Mucosa of gallbladder (tissue), 1 donor: ENCODE data around the gene CSRP1. TPM values are rescaled to one million over a fixed set of nuclear protein-coding genes. Genes with fewer than 3 reads are reported as not detected.
A peak's percentile ranks its signal among the peaks of the same experiment; 100 is the strongest.

ENCODE experiments used
- DNase-seq: peaks from one replicate; pipeline ENCODE4 v3.0.0-alpha.2; 2020; ENCODE audit warnings: low spot score
- total RNA-seq: library from RNA; stranded (reverse); gene quantifications from one replicate; pipeline ENCODE4 v1.2.1, GENCODE V29; 2021
- donor health status: DM: no; HTN: no; CAD: no.

CSRP1 gene
- total RNA-seq, 1 donor from 2014 or later, result 524 TPM

DNA sequence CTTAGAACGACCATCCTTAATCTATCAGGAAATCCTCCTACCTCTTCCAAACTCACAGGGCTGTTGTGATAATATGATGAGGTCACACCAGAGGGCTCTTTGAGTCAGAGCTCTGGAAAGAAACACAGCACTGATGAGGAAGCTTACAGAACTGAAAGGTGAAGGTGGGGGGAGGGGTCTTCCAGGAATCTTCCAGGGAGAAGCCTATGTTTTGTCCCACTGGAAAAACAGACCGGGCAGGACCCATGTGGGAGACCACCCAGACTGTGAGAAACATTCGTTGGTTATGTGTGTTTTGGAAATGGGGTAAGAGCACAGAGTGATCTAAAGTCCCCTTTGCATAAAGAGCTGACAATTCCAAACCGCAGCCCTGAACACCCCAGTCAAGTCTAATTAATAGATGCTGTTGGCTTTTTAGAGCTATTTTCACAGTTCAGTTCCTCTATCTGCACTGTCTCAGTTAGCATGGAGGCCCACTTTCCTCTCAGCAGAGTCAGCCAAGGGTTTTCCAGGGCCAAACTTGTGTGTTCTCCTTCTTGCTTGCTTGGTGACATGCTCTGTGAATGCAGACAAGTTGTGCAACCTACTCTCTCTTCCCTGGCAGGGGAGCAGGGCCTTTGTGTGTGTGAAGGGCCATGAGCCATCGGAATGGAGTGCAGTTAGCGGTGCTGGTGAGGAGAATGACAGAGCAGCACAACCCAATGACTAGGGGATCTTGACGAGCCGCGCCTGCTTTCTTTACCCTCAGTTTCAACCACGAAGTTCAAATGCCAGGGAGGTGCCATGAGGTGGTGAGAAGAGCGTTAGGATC is 50.2 kb downstream of the CSRP1 start:
- no peak for DNase-seq

DNA sequence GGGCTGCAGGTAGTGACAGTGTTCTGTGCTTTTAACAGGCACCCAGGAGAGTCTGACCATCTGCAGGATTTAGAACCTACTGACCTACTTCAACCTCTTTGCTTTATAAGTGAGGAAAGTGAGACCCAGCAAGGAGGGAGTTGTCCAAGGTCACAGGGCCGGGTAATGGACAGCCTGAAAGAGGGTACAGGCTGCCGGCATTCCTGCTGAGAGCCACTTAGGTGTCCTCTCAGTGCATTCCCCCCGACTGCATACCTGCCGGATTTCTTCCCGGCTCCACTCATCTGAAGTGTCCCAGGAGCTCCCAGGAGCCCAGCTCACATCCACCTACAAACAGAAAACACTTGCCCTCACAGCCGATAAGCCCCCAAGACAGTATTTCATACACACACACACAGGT is 51.8 kb downstream of the CSRP1 start:
- no peak for DNase-seq

DNA sequence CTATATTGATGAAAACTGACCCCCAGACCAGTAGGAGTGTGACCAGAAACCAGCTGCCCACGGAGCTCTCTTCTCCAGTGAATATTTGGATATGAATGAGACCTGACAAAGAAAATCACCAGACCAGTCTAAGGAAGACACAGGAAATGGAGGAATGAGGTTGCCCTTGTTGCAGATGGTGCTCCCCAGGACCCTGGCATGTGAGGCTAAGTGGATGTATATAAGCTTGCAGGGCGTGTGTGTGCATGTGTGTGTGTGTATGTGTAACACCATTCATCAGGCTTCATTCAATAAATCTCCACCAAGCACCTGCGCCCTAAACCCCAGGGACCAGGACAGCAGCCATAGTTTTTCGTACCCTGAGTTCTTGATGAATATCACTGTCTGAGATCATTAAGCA is 52.3 kb downstream of the CSRP1 start:
- no peak for DNase-seq

DNA sequence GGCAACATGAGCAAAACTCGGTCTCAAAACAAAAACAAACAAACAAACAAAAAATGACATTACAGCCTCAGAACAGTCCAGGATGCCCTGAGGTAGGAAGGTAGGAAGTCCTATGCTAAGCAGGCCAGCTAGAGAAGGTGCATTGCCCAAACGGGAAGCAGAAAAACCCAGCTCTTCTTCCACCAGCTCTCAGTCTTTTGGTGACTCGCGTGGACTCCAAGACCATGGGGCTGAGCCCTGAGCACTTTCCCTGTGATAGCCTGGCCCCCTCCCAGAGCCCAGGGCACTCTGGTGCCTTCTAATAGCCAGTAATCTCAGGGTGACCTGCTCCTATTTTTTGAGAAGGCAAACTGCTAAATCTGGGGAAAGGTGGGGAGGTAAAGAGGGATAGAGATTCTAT is 54.1 kb downstream of the CSRP1 start:
- DNase-seq, result no peak

DNA sequence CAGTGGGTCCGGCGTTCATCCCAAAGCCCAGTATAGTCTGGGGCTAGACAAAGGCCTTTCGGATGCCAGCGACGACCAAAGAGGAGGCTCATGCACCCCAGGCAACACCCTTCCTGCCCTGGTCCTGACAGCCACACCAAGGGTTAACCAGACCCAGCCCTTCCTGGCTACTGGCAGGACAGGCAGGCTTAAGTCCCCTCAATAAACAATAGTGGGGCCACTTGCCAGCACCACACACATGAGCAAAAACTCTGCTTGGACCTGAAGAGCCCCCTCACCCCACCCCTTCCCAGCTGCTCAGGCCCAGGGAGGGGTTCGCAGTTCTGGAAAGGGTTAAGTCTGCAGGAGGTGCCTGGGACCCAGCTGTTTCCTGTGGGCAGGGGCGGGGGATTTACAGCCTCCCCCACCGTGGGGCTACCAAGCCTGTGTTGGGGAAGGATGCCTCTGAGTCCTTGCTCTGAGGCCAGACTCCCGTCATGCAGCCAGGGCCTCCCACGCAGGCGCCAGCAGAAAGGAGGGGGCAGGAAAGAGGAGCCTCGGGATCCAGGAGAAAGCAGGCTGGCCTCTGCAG is 56.1 kb downstream of the CSRP1 start:
- DNase-seq, result no peak

DNA sequence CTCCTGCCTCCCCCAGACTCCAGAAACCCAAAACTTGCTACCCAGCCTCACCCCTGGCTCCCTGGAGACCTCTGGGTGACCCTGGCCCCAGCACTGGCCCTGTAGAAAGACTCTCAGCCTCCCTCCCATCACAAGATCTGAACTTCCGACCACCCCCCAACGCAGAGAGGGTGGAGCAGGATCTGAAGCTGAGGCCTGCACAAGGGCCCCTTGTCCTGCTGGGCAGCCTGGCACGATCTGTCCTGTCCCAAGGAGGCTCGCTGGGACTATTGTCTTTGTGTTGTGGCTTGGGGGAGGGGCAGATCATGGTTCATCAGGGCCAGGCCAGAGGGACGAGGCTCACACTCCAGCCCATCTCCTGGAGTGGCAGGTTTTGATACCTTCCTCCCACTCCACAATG is 57.9 kb downstream of the CSRP1 start:
- no peak for DNase-seq

DNA sequence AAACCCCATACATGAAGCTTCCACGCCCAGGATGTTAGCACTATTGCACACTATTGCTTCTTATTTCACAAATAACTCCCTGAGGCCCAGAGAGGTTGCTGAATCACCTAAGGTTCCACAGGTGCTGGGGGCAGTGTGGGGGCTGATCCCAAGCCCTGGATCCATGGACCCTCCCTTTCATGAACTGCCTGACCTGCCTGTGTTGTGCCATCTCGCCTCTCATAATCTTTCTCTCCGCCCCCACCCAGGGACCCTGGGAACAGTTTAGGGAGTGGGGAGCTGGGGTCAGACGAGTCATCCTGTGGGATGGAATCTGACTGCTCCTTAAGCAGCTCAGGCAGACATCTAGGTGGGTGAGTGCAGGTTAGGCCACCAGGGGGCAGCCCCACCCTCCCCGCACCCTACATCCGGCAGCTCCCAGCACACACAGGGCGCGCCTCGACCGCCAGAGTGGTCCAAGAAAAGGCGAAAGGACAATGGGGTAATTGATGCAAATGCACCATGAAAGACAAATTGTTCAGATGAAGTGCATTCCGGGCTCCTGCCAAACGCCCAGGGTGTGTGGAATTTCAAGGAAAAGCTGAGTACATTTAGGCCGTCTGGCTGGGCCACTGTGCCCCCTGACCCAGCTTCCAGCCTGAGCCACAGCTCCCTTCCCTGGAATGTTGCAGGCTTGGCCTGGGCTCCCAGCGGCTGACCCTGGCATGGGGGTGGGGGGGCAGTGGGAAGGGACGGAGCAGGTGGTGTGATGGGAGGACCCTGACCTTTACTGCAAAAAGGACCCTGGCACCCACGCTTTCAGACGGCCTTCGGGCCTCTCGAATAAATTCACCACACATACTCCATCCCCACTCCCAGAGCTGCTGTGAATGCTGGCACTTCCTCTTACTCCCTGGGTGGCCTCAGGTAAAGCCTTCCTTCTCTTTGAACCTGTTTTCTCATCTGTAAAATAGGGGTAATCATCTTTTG is 58.7 kb downstream of the CSRP1 start:
- DNase-seq, result peak; percentile 66

DNA sequence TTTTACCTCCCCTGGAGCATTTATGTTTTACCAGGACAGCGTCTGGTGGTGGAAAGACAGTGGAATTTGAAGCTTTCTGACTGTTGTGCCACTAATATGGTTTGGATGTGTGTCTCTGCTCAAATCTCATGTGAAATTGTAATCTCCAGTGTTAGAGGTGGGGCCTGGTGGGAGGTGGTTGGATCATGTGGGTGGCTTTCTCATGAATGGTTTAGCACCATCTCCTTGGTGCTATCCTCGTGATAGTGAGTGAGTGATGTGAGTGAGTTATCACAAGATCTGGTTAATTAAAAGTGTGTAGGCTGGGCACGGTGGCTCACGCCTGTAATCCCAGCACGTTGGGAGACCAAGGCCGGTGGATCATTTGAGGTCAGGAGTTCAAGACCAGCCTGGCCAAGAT is 61.6 kb downstream of the CSRP1 start:
- DNase-seq, result no peak

DNA sequence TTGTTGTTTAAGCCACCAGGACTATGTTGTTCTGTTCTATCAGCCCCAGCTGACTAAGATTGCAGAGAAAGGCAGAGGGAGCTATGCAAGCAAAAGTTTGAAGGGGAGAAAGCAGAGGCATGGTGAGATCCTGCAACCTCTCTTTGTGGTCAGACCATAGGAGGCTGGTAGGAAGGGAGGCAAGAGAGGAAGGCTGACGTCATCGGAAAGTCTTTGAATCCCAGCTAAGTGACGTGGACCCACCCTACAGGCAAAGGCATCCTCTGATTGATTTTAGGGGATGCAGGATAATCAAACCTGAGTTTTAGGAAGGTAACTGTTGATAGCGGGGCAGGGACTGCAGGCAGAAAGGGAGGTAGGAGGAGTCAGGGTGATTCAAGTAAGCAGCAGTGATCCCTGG is 62.1 kb downstream of the CSRP1 start:
- no peak for DNase-seq

DNA sequence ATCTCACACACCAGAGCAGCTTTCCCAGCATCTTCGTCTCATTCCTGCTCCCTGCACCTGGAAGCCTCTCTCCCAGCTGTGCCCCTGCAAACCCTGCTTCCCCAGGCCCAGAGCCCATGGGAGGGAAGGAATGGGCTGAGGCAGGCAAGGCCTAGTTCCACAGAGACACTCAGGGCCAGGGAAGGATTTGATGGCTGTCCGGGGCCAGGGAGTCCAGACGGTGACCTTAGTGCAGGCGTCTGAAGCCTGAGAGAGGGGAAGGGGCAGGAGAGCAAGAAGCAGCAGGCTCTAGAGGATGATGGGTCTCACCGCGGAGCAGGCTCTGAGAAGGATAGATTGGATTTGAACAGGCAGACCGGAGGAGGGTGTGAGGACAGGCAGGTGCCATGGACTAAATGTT is 63.2 kb downstream of the CSRP1 start:
- no peak for DNase-seq

DNA sequence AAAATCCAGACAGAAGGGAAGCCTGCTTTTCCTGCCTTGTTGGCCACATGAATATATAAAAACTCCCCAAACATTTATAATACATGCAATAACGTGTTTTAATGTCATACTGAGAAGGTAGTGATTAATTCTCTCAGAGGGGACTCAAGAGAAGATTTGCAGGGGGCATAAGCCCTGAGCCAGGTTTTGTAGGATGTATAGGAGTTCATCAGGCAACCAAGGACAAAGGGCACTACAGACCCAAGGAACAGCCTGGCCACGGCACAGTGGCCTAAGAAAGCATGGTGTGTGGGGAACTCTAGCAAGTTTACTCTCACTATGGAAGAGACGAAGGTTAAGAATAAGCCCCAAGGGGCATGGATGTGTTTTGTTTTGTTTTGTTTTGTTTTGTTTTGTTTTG is 70.0 kb downstream of the CSRP1 start:
- DNase-seq, result no peak

DNA sequence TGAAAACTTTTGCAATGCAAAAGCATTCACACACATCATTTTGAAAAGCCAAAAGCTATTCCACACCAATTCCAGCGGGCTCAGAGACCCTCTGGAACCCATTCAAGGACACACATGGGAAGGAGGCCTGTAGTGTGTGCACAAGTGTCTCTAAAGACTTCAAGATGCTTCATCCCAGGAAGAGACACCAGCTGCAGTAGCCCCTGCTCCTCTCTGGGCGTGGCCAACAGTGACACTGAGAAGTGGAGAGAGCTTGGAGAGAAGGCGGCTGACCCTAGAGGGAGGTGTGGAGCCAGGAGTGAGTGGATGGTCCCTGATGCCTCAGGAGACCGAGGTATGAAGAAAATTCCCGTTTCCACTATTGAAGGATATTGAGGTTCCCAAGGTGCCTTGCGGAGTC is 70.5 kb downstream of the CSRP1 start:
- DNase-seq, result no peak

DNA sequence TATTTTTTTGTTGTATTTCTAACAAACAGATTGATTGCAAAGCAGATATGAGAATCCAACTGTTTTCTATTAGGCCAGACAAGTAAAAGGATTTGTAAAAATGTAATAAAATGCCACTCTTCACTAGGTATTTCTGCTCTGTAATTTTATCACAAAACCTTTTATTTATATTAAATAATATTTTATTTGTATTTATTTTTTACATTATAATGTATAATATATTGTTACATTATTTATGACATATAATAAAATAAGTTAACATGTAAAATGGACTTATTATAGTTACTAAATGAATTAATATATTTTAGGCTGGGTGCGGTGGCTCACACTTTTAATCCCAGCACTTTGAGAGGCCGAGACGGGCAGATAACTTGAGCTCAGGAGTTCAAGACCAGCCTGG is 72.7 kb downstream of the CSRP1 start:
- DNase-seq, result no peak

DNA sequence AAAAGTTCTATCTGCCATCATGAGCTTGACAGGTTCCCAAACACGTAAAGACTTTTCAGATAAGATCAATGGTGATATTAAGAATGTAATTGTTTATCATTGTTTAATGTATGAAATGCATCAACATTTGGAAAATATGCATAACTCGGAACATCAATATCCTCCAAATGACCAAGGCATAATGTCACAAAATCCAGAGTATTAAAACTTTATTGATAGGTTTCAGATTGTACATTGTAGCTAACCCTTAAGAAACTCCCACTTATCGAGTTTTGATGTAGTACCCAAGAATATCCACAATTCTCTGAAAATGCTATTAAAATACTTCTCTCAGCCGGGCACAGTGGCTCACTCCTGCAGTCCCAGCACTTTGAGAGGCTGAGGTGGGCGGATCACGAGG is 73.3 kb downstream of the CSRP1 start:
- DNase-seq, result no peak

Other genes starting within 250 kb of the CSRP1 start
- gene PKP1, start 223.6 kb downstream of the CSRP1 start, total RNA-seq, result 0.09 TPM
- gene TNNT2, start 129.4 kb downstream of the CSRP1 start, total RNA-seq, result 69.8 TPM
- gene LAD1, start 107.8 kb downstream of the CSRP1 start, total RNA-seq, result 272 TPM
- 0.66 TPM for gene TNNI1, start 85.4 kb downstream of the CSRP1 start, total RNA-seq
- 39.4 TPM for gene PHLDA3, start 37.9 kb downstream of the CSRP1 start, total RNA-seq
- 22.0 TPM for gene NAV1, start 32.0 kb upstream of the CSRP1 start, total RNA-seq